ENCODE measurements around the gene STRADA.

GRCh38 chr17:63704259-63704576 lies 37.4 kb downstream of the STRADA start:
- TF ChIP-seq POLR2AphosphoS5 (IDR thresholded peaks at IDR 0.05; ENCODE audit: low read depth, low read length) (no peak), REST (IDR thresholded peaks at IDR 0.05; ENCODE audit: insufficient read depth in 1 of 2, low read depth in 2 of 2, low read length in 2 of 2) (no peak), FOXP2 (optimal IDR thresholded peaks at IDR 0.05; ENCODE audit: borderline replicate concordance, extremely low read depth, extremely low read length, insufficient read depth) (no peak), TAF1 (IDR thresholded peaks at IDR 0.05; ENCODE audit: borderline replicate concordance, insufficient read depth, low read length) (no peak), SIN3A (IDR thresholded peaks at IDR 0.05; ENCODE audit: borderline replicate concordance, insufficient read depth, low read length) (no peak)

All from PFSK-1 (cell line).